HG02852 (cell line): Measurements from ENCODE around the gene LUC7L3.

Experiments used
- ATAC-seq: cut with Tn5 transposase; IDR thresholded peaks from one replicate; pipeline ENCODE4 v1.9.1; 2021; ENCODE audit warnings: mild to moderate bottlenecking, moderate library complexity; ENCODE audit not compliant: unreplicated experiment

LUC7L3 gene

DNA sequence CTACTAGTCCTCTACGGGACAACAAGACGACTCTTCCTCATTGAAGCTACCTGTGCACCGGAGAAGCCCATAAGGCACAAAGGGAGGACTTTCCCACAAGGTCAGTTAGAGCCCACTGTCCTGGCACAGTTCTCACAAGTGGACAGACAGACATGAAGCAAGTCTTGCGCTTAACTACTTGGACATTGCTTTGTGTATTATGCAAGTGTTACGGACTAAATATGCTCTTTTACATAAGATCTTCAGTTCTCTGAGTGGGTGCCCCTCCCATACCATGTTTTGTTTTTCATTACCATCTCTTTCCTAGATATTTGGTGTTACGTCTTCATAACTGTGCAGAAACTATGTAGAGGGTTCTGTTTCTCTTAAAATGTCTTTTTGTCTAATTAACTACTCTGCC, 29.8 kb downstream of the LUC7L3 start:
- no peak for ATAC-seq

- no peak for ATAC-seq
Measured at GRCh38 chr17:50754521-50754920, 35.1 kb downstream of the LUC7L3 start.

- no peak for ATAC-seq
Measured at GRCh38 chr17:50758524-50758923, 39.1 kb downstream of the LUC7L3 start.

- ATAC-seq: no peak
Measured at GRCh38 chr17:50758989-50759544, 39.7 kb downstream of the LUC7L3 start.

GRCh38 chr17:50762177-50762576, 42.8 kb downstream of the LUC7L3 start:
- ATAC-seq: no peak

- ATAC-seq: no peak
Measured at GRCh38 chr17:50763716-50764475, 44.5 kb downstream of the LUC7L3 start.

- ATAC-seq: no peak
Measured at GRCh38 chr17:50764734-50765149, 45.3 kb downstream of the LUC7L3 start.

DNA sequence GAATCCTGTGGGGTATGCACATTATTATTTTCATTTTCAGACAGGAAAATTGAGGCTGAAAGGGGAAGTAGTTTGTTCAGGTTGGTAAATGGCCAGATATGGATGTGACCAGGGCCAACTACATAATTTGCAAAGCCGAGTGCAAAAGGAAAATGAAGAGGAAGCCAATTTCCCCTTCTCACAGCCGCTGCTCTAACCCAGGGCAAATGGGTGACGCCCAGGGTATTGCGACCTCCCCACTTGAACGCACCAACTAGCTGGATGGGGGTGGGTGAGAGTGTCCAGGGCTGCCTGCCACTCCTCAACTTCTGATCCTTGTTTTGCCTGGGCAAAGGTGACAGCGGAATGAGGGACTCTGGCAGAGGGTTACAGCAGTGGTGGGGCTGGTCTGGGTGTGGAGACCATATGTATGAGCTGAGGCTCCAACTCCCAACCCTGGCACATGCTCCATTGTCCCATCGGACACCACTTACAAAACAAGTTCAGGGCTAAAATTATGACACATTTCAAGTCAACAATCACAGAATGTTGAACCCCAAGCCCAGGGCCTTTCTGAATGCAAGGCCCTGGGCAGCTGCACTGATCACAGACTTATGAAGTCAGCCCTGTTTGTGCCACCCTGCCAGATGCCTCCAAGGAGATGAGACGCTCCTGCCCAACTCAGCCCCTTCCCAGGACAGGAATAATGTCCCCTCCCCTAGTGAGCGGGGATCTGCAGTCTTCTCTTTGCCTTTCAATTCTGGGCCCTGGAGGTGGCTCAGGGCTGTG, 46.2 kb downstream of the LUC7L3 start:
- no peak for ATAC-seq

GRCh38 chr17:50766222-50767023, 47.0 kb downstream of the LUC7L3 start:
- no peak for ATAC-seq

DNA sequence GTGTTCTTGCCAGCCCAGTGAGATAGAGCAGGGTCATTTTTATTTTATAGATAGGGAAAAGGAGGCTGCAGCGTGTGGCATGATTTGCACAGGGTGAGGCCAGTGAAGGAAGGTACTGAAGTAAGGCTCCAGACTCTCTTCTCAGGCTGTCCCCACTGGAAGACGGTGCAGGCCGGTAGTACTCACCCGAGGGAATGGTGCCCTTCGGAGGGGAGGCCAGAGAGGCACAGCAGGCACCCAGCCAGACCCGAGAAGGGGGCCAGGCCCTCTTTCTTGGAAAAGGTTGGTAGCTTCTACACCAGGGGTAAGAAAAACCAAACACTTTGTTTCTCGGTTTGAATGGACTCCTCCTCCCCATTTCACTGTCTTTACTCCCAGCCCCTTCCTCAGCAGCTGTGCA, 47.6 kb downstream of the LUC7L3 start:
- ATAC-seq: no peak

DNA sequence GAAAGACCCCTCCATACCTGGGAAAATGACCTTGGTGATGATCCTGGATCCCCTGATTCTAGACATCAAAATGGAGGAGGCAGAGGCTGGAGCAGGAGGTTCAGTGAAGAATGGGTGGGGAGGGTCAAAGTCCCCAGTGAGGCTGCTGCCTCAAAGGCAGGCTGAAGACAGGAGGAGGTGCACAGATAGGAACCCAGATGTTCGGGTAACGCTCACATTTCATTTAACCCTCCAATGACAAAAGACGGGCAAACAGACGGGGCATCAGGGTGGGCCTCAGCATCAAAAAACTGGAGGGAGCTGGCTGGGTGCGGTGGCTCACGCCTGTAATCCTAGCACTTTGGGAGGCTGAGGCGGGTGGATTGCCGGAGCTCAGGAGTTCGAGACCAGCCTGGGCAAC, 48.0 kb downstream of the LUC7L3 start, which contains the start of gene ANKRD40CL:
Gene ANKRD40CL, minus strand, starts transcription at position 73 of the 400 bp plus-strand sequence. CDS start 605 bp downstream, outside the sequence.
- ATAC-seq: no peak

DNA sequence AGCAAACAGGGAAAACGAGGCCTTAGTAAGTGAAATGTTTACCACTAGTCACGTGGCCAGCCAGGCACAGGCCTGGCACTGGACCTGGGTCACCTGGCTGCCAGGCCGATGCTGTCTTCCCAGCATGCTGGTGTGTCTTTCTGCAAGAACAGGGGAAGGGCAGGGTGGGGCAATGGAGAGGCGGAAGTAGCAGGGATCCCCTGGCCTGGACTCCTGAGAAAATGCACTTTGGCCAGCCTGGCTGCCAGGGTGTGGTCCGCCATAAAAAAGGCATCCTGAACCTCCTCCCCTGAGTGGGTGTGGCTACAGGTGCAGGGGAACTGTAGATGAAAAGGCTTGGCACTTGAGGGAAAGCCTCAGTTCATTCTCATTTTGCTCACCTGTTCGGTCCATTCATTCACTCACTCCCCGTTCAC, 49.0 kb downstream of the LUC7L3 start:
- ATAC-seq: no peak

GRCh38 chr17:50769884-50770283, 50.5 kb downstream of the LUC7L3 start:
- ATAC-seq: no peak

GRCh38 chr17:50770346-50770745, 50.9 kb downstream of the LUC7L3 start:
- ATAC-seq: no peak

GRCh38 chr17:50771991-50772785, 52.8 kb downstream of the LUC7L3 start:
- peak; percentile 51 for ATAC-seq

DNA sequence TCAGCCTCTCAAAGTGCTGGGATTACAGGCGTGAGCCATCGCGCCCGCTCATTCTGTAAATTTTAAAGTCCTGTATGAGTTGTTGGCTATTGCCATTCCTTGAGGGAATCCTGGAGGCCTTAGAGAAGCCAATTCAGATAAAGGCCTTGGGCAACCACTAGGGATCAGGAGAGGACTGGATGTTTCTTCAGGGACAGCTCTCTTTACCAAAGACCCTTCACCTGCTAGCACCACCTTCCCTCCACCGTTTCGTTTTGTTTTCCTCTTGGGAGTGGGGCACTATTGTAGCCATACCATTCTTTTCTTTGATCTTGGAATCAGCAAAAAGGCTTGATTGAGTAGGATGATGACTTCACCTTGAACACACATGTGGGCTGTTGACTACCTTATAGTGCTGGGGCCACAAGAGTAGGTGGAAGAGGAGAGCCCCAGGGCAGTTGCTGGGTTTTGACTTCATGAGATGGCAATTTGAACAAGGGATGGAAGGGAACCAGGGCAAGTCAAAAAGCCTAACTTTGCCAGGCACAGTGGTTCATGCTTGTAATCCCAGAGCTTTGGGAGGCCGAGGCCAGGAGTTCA, 54.9 kb downstream of the LUC7L3 start:
- no peak for ATAC-seq

DNA sequence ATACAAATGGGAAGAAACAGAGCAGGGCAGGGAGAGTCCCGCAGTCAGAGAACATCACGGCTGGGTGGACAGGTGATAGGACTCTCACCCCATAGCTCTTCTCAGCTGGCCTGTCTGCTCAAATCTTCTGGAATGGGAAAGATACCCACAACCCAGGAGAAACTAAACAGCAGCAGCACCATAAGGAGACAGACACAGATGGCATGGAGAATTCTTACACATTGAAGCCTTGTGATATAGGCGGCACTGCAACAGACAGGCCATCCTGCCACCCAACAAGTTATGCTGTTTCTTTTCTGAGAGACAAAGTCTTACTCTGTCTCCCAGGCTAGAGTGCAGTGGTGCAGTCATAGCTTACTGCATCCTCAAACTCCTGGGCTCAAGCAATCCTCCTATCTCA, 56.5 kb downstream of the LUC7L3 start:
- no peak for ATAC-seq

DNA sequence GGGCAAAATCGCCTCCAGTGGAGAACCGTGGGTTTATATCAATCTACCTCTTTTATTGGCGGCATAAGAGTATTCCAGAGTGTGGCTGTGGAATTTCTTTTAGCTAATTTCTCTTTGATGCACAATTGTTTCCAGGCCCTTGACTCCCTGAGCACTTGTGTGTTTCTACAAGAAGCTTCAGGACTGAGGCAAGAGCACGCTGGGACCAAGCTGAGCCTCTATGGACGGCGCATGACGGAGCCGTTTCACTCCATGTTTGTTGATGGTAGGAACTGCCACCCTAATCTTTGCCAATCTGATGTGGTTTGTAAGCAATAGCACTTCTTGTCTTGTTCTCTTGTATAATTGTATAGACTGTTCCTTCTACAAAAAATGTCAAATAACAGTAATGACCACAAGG, 59.1 kb downstream of the LUC7L3 start:
- no peak for ATAC-seq

DNA sequence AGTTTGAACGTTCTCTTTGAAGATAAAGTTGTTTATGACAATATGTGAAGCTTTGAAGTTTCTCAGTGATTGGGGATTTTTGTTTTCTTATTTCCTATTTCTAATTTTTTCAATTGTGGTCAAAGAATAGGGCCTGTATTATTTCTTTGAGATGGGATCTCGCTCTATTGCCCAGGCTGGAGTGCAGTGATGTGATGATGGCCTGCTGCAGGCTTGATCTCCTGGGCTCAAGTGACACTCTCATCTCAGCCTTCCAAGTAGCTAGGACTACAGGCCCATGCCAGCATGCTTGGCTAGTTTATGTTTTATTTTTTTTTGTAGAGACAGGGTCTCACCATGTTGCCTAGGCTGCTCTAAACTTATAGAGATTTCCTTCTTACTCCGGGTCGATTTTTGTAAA, 59.6 kb downstream of the LUC7L3 start:
- no peak for ATAC-seq
